HPDE6-E6E7 (cell line): ENCODE data around the gene CRMP1.

Experiments
- DNase-seq: peaks from one replicate; pipeline ENCODE4 v3.0.0; 2011; ENCODE audit warnings: missing footprints; ENCODE audit errors: extremely low spot score

The CRMP1 gene

GRCh38 chr4:5888222-5889001 lies 4.5 kb downstream of the CRMP1 start:
- no peak for DNase-seq

- no peak for DNase-seq
These were observed 5.3 kb downstream of the CRMP1 start for GRCh38 chr4:5887361-5888221.

- no peak for DNase-seq
These were observed 5.9 kb downstream of the CRMP1 start for GRCh38 chr4:5887011-5887360.

GRCh38 chr4:5885733-5886132 lies 7.2 kb downstream of the CRMP1 start:
- no peak for DNase-seq

- no peak for DNase-seq
These were observed 8.1 kb downstream of the CRMP1 start for GRCh38 chr4:5884796-5885195.

GRCh38 chr4:5883916-5884315 lies 9.0 kb downstream of the CRMP1 start:
- no peak for DNase-seq

GRCh38 chr4:5882947-5883346 lies 9.9 kb downstream of the CRMP1 start:
- DNase-seq: no peak

GRCh38 chr4:5881340-5881739 lies 11.5 kb downstream of the CRMP1 start:
- no peak for DNase-seq

- DNase-seq: no peak
These were observed 14.5 kb downstream of the CRMP1 start for GRCh38 chr4:5878359-5878758.

GRCh38 chr4:5877392-5877791 lies 15.5 kb downstream of the CRMP1 start:
- no peak for DNase-seq

GRCh38 chr4:5874811-5875449 lies 18.0 kb downstream of the CRMP1 start:
- no peak for DNase-seq

GRCh38 chr4:5870701-5871100 lies 22.2 kb downstream of the CRMP1 start:
- DNase-seq: no peak

GRCh38 chr4:5869966-5870619 lies 22.8 kb downstream of the CRMP1 start:
- DNase-seq: no peak

GRCh38 chr4:5867866-5868265 lies 25.0 kb downstream of the CRMP1 start:
- no peak for DNase-seq

GRCh38 chr4:5866841-5867813 lies 25.8 kb downstream of the CRMP1 start:
- no peak for DNase-seq

GRCh38 chr4:5865896-5866599 lies 26.8 kb downstream of the CRMP1 start:
- DNase-seq: no peak

GRCh38 chr4:5863461-5864113 lies 29.3 kb downstream of the CRMP1 start:
- DNase-seq: peak; percentile 60

GRCh38 chr4:5858020-5858769 lies 34.7 kb downstream of the CRMP1 start:
- DNase-seq: no peak

GRCh38 chr4:5857199-5857598 lies 35.7 kb downstream of the CRMP1 start:
- no peak for DNase-seq
